ENCODE results near the gene CDK5RAP2. TPM values are rescaled to one million over a fixed set of nuclear protein-coding genes. Genes with fewer than 3 reads are reported as not detected.
"Not testable (repeated sequence)": the region's sequence is repeated elsewhere in the genome, so short reads cannot be mapped to it uniquely, and the experiment has no call there.

The CDK5RAP2 gene
- total RNA-seq (2022) (43.4 and 50.0 TPM in 2 replicates), Bru-seq, nascent RNA (percentile 76 among the genes with signal in this experiment), BruChase-seq, experiment 1, labeled RNA remaining after a 6-hour chase (percentile 75 among the genes with signal in this experiment), BruChase-seq, experiment 2, labeled RNA remaining after a 2-hour chase (percentile 76 among the genes with signal in this experiment)
- long read RNA-seq, full-length matches to known transcripts = 3 of 46 reads
- long read RNA-seq, partial matches to known transcripts = 10 of 46 reads
- long read RNA-seq, other reads (novel, unspliced or antisense) = 33 of 46 reads

DNA sequence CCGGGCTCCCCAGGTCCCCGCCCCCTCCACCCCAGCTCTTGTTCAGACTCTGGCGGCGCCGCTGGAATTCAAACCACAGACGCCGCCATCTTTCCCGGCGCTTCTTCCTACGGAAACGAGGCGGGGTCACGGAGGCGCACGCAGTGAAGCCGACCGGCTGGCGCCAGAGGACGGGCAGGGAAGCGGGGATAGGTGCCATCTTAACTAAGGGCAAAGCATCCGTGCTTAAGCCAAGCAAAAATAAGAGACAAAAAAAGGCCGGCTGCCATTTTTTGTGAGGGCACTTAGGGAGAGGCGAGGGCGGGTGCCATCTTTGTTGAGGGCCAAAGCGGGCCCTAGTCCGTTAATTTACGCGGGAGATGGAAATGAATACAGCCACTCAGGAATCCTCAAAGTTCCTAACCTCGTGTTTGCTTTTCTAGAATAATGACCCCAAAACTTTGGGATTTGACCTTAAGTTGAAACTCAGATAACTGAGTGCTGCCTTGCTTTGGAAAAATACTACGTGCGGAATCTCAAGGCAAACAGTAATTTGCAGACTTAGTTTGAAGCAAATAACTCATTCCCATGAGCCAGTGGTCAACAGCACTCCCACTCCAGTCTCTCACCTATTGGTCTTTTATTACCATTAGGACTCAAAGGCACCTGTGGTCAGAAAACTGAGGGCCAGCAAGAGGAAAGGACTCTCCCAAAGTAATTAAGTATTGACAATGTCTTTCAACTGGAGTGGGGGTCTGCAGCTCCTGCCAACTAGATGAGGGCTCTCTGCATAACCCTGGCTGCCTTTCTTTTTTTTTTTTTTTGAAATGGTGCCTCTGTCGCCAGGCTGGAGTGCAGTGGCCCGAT is at the start of gene CDK5RAP2:
CDK5RAP2 (minus strand) TSS at position 117 of the 846 bp plus-strand sequence. CDS start 189 bp downstream, outside the sequence.
- peak within 1 kb of the TSS; percentile 92 for H3K27ac Mint-ChIP-seq (ENCODE audit: low read depth, unreplicated experiment)
- peaks cover 4% of the 10 kb centered on the region for H3K36me3 Mint-ChIP-seq (ENCODE audit: insufficient read depth, unreplicated experiment)
- H3K9me3 Mint-ChIP-seq (ENCODE audit: unreplicated experiment) = no peaks in the 10 kb centered on the region
- BruUV-seq (replicated peaks) = no TSS peak
- DNase-seq (ENCODE audit: unreplicated experiment) = peak; percentile 97
- intact Hi-C loops (cut with micrococcal nuclease) = no loop called here
- ChIA-PET POLR2A (interaction anchor here (0.7 to 2.3 kb wide), 2 partner anchors 37 to 47 kb away, joined by 3 to 9 read pairs; no protein-coding TSS in a partner anchor), CTCF (interaction anchor here (0.6 to 1.0 kb wide), 2 partner anchors 22 to 1140 kb away, joined by 3 to 5 read pairs; no protein-coding TSS in a partner anchor)
- H3K4me3 Mint-ChIP-seq (ENCODE audit: unreplicated experiment) = peak within 1 kb of the TSS; percentile 91
- TF ChIP-seq, protein P1, sequence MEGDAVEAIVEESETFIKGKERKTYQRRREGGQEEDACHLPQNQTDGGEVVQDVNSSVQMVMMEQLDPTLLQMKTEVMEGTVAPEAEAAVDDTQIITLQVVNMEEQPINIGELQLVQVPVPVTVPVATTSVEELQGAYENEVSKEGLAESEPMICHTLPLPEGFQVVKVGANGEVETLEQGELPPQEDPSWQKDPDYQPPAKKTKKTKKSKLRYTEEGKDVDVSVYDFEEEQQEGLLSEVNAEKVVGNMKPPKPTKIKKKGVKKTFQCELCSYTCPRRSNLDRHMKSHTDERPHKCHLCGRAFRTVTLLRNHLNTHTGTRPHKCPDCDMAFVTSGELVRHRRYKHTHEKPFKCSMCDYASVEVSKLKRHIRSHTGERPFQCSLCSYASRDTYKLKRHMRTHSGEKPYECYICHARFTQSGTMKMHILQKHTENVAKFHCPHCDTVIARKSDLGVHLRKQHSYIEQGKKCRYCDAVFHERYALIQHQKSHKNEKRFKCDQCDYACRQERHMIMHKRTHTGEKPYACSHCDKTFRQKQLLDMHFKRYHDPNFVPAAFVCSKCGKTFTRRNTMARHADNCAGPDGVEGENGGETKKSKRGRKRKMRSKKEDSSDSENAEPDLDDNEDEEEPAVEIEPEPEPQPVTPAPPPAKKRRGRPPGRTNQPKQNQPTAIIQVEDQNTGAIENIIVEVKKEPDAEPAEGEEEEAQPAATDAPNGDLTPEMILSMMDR (IDR thresholded peaks at IDR 0.05; ENCODE audit: unreplicated experiment) = no peak
- no peaks in the 10 kb centered on the region for H3K4me1 Mint-ChIP-seq (ENCODE audit: insufficient read depth, unreplicated experiment)
- no peaks in the 10 kb centered on the region for H3K27me3 Mint-ChIP-seq (ENCODE audit: insufficient read depth, unreplicated experiment)

DNA sequence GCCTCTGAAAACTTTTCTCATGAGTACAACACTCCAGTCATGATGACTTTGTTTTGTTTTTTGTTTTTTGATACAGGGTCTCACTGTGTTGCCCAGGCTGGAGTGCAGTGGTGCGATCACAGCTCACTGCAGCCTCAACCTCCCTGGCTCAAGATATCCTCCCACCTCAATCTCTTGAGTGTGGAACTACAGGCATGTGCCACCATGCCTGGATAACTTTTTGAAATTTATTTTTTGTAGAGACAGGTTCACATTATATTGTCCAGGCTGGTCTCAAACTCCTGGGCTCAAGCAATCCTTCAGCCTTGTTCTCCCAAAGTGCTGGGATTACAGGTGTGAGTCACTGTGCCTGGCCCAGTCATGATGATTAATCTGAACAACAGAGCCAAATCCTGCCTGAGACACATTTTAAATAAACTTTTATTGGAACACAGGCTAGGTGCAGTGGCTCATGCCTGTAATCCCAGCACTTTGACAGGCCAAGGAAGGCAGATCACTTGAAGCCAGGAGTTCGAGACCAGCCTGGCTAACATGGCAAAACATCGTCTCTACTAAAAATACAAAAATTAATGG is 49.0 kb upstream of the CDK5RAP2 start:
- ChIA-PET POLR2A (interaction anchor here (0.6 to 1.6 kb wide), 4 partner anchors 20 to 97 kb away, joined by 3 to 7 read pairs (median 4); no protein-coding TSS in a partner anchor), CTCF (interaction anchor here (0.9 to 1.7 kb wide), 3 partner anchors 9 to 83 kb away, joined by 3 to 11 read pairs (median 5); no protein-coding TSS in a partner anchor)
- Mint-ChIP-seq H3K27ac (ENCODE audit: low read depth, unreplicated experiment) (peak overlapping the region; percentile 75), H3K4me1 (ENCODE audit: insufficient read depth, unreplicated experiment) (peaks cover 16% of the 10 kb centered on the region)
- H3K27me3 Mint-ChIP-seq (ENCODE audit: insufficient read depth, unreplicated experiment); intact Hi-C loops (cut with micrococcal nuclease); H3K9me3 Mint-ChIP-seq (ENCODE audit: unreplicated experiment); BruUV-seq (replicated peaks); H3K4me3 Mint-ChIP-seq (ENCODE audit: unreplicated experiment); H3K36me3 Mint-ChIP-seq (ENCODE audit: insufficient read depth, unreplicated experiment): not testable (repeated sequence)
- peak; percentile 76 for DNase-seq (ENCODE audit: unreplicated experiment)

DNA sequence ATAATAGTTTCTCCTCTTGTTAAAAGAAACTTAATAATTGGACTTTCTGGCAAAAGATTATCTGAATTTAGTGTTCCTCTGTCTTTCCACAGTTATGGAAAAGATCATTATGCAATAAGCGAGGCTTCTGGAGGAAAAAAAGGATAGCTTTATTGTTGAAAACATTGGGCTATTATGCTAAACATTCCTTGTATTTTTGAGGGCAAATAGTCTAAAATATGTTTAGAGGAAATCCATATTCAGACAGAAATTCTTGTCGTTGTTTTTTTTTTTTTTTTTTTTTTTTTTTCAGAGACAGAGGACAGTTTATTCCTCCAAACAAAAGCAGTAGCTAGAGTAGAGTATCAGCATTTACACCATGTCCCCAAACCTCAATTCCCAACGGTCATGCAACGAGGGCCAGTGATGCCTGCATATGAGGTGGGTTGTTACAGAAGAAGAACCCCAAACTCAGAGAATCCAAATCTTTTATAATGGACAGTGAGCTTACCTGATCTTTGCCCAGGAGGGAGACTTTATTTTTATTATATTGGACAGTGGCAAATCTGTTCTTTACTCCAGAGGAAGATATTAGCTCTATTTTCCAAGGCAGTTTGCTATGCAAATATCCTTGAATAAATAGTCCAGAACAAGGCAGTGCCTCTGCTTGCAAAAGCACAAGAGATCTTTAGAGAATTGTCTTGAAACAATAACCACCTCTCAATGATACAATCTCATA is 48.4 kb upstream of the CDK5RAP2 start:
- ChIA-PET POLR2A (interaction anchor here (0.6 to 1.6 kb wide), 7 partner anchors 25 to 772 kb away, joined by 3 to 7 read pairs (median 4); no protein-coding TSS in a partner anchor), CTCF (interaction anchor here (0.6 to 1.7 kb wide), 4 partner anchors 8 to 122 kb away, joined by 3 to 11 read pairs (median 4); no protein-coding TSS in a partner anchor)
- BruUV-seq (replicated peaks) = no TSS peak
- no peak for DNase-seq (ENCODE audit: unreplicated experiment)
- Mint-ChIP-seq H3K36me3 (ENCODE audit: insufficient read depth, unreplicated experiment) (peaks cover 3% of the 10 kb centered on the region), H3K27me3 (ENCODE audit: insufficient read depth, unreplicated experiment) (no peaks in the 10 kb centered on the region), H3K4me1 (ENCODE audit: insufficient read depth, unreplicated experiment) (peaks cover 16% of the 10 kb centered on the region), H3K9me3 (ENCODE audit: unreplicated experiment) (no peaks in the 10 kb centered on the region), H3K27ac (ENCODE audit: low read depth, unreplicated experiment) (peak overlapping the region; percentile 75), H3K4me3 (ENCODE audit: unreplicated experiment) (no peak overlapping the region)
- intact Hi-C loops (cut with micrococcal nuclease) = no loop called here
- TF ChIP-seq, protein P1 (IDR thresholded peaks at IDR 0.05; ENCODE audit: unreplicated experiment) = no peak

DNA sequence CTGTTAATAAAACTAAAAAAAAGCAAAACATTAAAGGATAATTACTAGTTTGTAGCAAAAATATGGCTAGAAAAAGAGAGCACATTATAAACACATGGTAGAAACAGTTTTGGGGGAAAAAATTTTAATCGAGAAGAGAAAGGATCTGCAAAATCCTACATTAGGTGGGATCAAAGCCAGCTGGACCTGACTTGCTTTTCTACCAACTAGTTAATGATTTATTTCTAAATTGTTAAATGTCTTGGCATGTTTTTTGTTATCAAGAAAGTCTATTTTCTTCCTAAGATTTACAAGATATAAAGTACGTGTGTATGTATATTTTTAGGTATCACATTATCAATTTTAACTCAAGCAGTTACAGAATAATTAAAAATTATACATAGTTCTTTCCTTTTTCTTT is 47.1 kb upstream of the CDK5RAP2 start:
- CTCF ChIA-PET = interaction anchor here (0.9 to 1.7 kb wide), 2 partner anchors 80 to 85 kb away, joined by 4 to 5 read pairs; no protein-coding TSS in a partner anchor
- BruUV-seq (replicated peaks) = no TSS peak
- H3K4me1 Mint-ChIP-seq (ENCODE audit: insufficient read depth, unreplicated experiment) = peaks cover 16% of the 10 kb centered on the region
- TF ChIP-seq, protein P1 (IDR thresholded peaks at IDR 0.05; ENCODE audit: unreplicated experiment) = no peak
- intact Hi-C loops (cut with micrococcal nuclease) = no loop called here
- no peaks in the 10 kb centered on the region for H3K9me3 Mint-ChIP-seq (ENCODE audit: unreplicated experiment)
- H3K36me3 Mint-ChIP-seq (ENCODE audit: insufficient read depth, unreplicated experiment) = no peaks in the 10 kb centered on the region
- DNase-seq (ENCODE audit: unreplicated experiment) = no peak
- H3K4me3 Mint-ChIP-seq (ENCODE audit: unreplicated experiment) = no peak overlapping the region
- POLR2A ChIA-PET = interaction anchor here (1.6 to 3.4 kb wide), 2 partner anchors 85 to 95 kb away, joined by 7 to 22 read pairs; no protein-coding TSS in a partner anchor
- no peak overlapping the region for H3K27ac Mint-ChIP-seq (ENCODE audit: low read depth, unreplicated experiment)
- H3K27me3 Mint-ChIP-seq (ENCODE audit: insufficient read depth, unreplicated experiment) = no peaks in the 10 kb centered on the region
